Renal cortex interstitium (tissue), 11 donors: Measurements from ENCODE around the gene PIEZO2. TPM values are rescaled to one million over a fixed set of nuclear protein-coding genes. Genes with fewer than 3 reads are reported as not detected.

ENCODE experiments used
- DNase-seq, 11 donors: peaks; one replicate each; pipeline ENCODE4 v3.0.0-alpha.2; 2013; ENCODE audit warnings: low read depth in 9 of 11, low spot score in 4 of 11; ENCODE audit errors: extremely low read depth in 1 of 11
- polyA plus RNA-seq, 3 donors: library from polyadenylated mRNA; unstranded; fragments of 120-200 nt; gene quantifications; one replicate each; pipeline ENCODE4 v1.2.1, GENCODE V29; 2013; ENCODE audit not compliant: insufficient read length in 3 of 3

The PIEZO2 gene
- polyA plus RNA-seq, 3 donors, result 13.6 to 21.5 (median 17.9) TPM

DNA sequence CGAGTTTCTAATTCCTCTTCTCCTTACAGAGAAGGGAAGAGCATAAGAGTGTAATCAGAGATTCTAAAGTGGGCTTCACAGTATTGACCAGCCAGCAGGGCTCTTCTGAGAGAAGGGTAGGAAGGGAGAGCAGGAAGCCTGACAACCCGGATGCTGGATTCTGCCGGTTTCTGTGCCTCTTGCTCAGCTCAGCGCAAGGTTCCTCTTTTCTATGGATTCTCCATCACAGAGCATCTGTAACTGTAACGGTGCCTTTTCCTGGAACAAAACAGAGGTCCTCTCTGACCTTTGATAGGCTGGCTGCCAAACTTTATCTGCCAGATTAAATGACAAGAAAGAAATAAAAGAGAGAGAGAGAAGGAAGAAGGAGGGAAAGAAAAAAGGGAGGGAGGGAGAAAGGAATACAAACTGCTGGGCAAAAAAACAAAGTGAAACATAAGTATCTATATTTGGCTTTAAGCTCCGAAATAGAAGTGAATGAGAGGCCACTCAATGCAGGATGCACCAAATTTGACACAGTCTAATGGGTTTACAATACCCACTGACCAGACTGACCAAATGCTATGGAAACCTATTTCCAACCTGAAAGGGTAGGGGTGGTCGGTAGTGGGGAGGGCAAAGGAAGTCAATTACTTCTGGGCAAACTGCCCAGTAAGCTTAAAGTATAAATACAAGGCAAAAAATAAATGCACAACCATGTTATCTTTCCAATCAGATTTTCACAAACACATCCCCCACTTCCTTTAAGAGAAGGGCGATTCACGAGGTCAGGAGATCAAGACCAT lies 59.2 kb downstream of the PIEZO2 start:
- DNase-seq, result no peak

GRCh38 chr18:11081009-11081532 lies 68.3 kb downstream of the PIEZO2 start:
- no peak for DNase-seq

DNA sequence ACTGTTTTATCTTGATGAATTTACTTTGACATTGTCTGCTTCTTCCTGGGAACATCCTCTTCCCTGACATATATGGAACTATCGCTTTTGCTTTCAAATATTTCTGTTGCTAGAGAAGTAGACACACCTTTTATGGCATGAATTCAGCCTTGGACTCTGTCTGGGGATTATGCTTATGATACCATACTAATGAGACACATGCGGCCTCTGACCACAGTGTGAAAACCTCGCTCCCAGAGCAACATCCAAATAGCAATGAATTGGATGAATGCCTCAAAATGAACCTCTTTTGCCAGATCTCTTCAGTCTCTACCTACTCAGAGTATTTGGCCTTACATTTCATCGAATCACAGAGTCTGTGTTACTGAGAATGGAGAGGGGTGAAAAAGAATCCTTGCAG lies 70.9 kb downstream of the PIEZO2 start:
- DNase-seq, result no peak

- no peak for DNase-seq
These were observed 71.7 kb downstream of the PIEZO2 start for GRCh38 chr18:11077548-11078187.

- DNase-seq, result no peak
These were observed 74.5 kb downstream of the PIEZO2 start for GRCh38 chr18:11074889-11075288.

- DNase-seq, result no peak
These were observed 75.4 kb downstream of the PIEZO2 start for GRCh38 chr18:11073971-11074370.

DNA sequence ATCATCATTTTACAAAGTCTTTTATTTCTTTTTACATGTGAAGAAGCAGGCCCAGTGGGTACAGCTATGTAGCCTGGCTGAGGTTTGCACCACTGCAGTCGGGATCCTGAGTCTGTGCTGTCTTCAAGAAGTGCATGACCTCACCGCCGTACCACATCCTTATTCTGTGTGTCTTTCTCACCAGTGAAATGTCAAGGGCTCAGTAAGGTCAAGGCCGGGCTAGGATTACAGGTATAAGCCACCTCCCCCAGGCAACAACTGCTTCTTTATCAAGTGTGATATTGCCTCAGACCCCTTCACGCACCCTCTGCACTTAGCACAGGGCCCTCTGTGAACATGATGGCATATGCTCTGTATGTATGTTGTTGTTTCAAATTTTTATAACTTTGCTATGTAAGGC lies 76.7 kb downstream of the PIEZO2 start:
- DNase-seq, result no peak

- no peak for DNase-seq
These were observed 78.1 kb downstream of the PIEZO2 start for GRCh38 chr18:11071300-11071699.

- no peak for DNase-seq
These were observed 78.8 kb downstream of the PIEZO2 start for GRCh38 chr18:11070593-11070992.

DNA sequence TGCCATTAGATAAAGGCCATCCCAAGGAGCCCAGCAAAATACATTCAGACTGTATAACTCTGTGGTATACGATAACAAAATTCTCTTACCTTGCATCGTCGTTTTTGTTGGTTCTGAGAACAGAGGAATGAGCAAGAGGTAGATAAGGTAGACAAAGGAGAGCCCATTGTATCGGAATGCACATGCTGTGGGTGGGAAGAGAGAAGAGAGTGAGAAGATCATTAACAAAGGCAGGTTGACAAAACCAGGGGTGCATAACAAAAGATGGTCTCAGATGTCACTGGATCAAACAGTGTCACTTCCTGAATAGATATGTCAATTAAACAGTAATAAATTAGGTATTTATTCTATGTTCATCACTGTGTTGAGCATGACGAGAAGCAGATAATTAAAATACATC lies 83.3 kb downstream of the PIEZO2 start:
- DNase-seq, result no peak

DNA sequence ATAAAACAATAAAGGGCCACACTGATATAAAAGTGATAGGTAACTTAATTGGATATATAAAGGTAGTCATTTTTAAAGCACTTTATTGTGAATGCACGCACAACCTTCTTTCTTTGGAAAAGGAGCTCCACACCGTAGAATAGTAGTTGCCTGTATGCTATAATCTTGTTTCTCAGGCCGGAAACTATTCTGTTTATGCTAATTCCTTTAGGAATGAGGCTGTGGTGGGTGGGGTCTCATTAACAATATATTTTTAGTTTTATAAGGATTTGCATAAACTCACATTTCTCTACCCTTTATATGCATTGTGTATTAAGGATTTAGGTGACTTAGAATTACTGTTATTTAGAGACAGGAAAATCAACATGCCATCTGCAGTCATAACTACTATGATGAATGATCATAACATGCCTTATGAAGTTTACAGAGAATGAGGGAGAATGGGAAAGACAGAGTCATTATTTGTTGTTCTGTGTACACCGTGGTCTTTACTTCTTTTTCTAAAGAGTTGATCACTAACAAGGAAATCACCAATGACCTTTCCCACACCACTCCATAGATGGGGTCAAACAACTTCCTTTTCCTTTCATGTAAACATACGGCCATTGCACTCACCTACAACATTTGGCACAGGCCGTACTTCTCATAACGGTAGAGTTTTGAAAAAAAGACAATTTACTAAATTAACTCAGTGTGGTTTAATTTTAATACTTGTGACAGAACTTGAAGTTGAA lies 84.5 kb downstream of the PIEZO2 start:
- no peak for DNase-seq

DNA sequence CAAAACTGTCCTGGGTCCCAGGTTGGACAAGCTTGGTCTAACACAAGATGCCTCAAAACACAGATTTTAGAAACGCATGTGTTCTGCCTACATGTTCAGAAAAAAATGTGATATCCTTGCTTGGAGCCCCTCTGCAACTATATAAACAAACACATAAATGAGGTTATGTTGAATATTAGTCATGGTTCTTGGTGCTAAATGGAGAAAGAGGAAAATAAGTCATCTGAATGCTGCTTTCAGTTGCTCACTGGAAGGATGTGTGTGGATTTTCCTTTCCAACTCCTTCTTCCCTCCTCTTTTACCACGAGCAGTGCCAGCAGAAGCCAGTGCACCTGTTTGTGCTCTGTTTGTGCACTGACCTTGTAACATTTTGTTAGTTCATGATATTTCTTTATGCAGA lies 85.3 kb downstream of the PIEZO2 start:
- no peak for DNase-seq

- no peak for DNase-seq
These were observed 93.6 kb downstream of the PIEZO2 start for GRCh38 chr18:11055721-11056120.

DNA sequence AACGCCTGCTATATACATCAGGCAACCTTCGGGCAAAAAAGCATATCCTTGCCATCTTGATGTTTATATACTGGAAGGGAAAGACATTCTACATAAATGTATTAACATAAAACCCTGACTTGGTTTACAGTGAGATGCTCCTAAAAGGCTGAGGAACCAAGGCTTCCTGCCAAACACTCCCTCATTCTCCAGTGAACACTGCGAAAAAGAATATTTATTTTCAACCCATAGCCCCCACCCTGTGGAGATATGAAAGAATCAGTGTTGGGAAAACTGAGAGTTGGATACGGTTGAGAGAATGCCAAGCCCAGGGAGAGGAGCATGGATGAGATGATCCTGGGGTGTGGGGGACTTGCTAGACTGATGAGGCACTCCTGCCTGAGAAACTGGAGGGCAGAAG lies 94.9 kb downstream of the PIEZO2 start:
- DNase-seq, result no peak

- no peak for DNase-seq
These were observed 96.1 kb downstream of the PIEZO2 start for GRCh38 chr18:11053293-11053692.

DNA sequence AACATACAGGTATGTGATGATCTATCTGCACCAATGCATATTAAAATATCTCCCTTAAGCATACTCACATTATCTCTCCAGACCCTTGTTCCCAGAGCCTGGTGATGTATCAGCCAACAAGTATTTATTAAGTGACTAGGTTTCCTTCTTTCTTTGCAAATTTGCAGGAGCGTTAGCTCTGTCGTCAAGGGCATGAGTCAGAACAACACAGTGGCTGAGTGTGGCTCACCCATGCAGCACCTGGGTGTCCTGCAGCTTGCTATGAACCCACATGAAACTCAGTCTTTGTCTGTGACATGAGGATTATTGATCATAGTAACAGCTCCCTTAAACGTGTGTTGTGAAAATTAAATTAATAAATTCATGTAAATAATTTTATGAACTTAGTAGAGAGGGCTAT lies 96.6 kb downstream of the PIEZO2 start:
- no peak for DNase-seq

GRCh38 chr18:11051462-11051861 lies 97.9 kb downstream of the PIEZO2 start:
- DNase-seq, result no peak

DNA sequence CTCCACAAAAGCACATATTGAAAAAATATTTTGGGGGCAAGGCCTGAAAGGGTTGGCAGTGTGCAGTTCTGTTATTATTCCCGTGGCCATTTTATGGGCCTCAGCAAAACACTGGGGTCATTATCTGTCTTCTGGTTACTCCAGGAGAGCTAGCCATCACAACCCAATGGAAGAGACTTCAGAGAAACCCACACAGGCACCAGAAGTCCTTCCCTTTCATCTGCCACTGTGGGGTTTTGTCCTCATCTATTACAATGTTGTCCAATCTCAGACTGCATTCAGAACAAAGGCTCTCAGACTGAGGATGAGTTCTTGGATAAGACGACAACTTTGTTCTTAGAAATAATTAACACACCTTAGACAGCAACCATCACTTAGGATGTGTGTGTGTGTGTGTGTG lies 98.4 kb downstream of the PIEZO2 start:
- DNase-seq, result no peak

DNA sequence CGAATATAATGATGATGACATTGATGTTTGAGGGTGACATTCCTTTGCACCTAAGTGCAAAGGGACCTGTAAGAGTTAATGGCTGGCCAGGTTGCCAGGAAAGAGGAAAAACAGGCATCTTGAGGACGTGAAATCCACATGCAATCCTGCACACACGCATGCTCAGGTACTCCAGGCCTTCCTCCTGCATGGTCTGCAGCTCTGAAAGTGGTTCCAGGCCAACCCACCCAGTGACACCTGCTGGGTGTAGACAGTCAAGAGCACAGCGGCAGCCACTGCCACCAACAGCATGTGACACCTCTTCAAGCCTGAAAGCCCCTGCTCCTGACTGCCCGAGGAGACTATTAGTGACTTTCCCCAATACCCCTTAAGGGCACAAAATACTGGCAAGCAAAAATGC lies 101.6 kb downstream of the PIEZO2 start:
- DNase-seq, result no peak

DNA sequence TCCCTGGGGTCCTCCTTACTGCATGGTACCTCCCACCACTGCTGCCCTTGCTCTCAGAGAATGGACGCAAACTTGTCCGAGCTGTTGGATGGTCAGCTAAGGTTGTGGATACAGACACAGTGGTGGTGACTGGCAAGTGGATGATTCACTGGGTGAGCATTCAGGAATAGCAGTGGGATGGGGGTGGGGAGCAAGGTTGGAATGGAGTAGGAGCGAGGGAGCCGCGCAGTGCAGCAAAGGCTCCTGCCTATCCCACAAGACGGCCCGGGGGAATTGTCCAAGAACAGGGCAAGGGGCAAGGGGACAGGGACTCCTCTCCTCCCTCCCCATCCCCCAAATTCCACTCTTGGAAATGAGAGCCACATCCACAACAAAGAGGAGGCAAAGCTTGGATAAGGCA lies 102.2 kb downstream of the PIEZO2 start:
- no peak for DNase-seq
